Epithelial cell of esophagus (primary cell): Measurements from ENCODE around the gene CISH.

ENCODE experiments used
- DNase-seq: peaks from one replicate; pipeline ENCODE4 v3.0.0; 2010; ENCODE audit warnings: low read depth
- H3K4me3 ChIP-seq: 2 replicates; pipeline ENCODE4 v1.5.1; 2011; ENCODE audit warnings: mild to moderate bottlenecking, low read length, control low read depth
- CTCF ChIP-seq: IDR thresholded peaks from 2 replicates; pipeline ENCODE4 v1.5.1; 2011; ENCODE audit warnings: low read depth, mild to moderate bottlenecking, low read length, control low read depth, inconsistent platforms; ENCODE audit not compliant: insufficient read depth; ENCODE audit errors: missing control alignments

Gene CISH

DNA sequence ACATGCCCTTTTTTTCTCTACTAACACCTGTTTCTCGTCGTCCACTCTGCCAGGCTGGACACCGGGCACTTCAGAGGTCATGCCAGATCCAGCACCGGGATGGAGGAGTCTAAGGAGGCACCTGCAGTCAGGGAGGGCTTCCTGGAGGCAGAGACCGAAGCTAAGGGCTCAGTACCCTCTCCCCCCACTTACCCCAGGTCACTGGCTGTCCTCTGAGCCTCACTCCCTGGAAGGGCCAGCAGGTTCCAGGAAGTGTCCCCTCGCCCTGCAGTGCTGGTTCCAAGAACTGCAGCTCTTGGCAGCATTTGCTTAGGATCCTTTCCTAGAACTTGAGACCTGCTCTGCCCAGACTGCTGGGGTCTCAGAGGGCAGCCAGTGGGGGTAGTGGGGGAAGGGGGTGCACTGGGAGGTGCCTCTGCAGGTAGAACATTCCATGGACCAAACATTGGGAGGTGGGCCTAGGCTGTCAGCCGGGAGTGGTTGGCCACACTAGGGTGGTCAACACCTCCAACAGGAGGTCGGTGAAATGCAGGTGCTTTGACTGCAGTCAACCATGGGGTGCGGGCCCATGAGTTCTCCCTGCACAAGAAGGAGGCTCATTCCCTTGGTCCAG is 11.3 kb downstream of the CISH start:
- TF ChIP-seq CTCF: no peak
- no peak for DNase-seq
- no peak overlapping the region for H3K4me3 ChIP-seq

- H3K4me3 ChIP-seq: no peak overlapping the region
Observed at GRCh38 chr3:50599716-50600118, 11.9 kb downstream of the CISH start.

DNA sequence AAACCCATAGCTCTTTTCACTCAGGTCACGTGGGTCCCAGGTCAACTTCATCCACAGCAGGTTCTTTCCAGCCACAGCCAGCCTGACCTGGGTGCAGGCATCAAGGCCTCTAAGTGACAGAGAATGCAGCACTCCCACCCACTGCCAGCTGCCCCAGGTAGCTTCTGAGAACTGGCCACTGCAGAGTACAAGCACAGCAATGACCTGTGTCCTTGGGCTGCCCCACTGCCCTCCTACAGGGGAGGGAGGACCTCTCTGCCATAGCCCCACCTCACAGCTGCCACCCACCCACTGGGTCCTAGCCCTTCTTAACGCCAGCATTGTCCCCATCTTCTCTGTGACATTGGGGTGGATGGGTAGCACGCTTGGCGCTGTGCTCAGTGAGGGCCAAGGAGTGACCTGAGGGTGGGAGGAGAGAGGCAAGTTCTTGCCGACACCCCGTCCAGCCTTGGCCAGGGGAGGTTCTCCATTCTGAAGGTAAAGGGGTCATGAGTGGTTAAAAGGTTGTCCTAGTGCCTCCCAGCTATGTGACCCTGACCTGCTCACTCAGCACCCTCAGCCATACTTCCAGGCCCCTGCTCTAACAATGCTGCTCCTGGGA is 12.4 kb downstream of the CISH start:
- no peak overlapping the region for H3K4me3 ChIP-seq
- no peak for TF ChIP-seq CTCF
- DNase-seq: no peak

More at GRCh38 chr3:50599716-50600118, 11.9 kb downstream of the CISH start:
- DNase-seq: no peak
- no peak for TF ChIP-seq CTCF

- H3K4me3 ChIP-seq: no peak overlapping the region
- DNase-seq: no peak
- TF ChIP-seq CTCF: no peak
Observed at GRCh38 chr3:50594253-50594785, 17.3 kb downstream of the CISH start.

DNA sequence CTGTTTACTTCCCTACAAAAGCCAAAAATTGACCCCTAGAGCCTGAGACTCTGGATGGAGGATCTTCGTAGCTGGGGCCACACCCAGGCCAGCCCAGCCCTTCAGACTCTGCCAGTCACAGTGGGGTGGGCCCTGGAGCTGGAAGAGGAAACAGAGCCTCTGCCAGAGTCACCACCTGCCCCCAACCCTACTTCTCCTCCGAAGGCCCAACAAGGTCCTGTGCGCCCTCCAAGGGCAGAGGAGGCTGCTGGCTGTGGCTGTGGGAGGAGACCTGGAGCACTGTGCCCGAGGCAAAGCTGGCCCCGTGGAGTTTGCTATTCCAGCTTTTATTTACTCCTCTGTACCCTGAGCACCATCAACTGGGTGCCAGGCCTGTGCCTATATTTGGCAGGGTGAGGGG is 19.0 kb downstream of the CISH start:
- TF ChIP-seq CTCF: no peak
- no peak for DNase-seq
- no peak overlapping the region for H3K4me3 ChIP-seq

- no peak for TF ChIP-seq CTCF
- no peak for DNase-seq
- no peak overlapping the region for H3K4me3 ChIP-seq
Observed at GRCh38 chr3:50591196-50591741, 20.3 kb downstream of the CISH start.
